Brain pericyte (primary cell): ENCODE measurements around the gene XPNPEP2.
"Not testable (repeated sequence)": the region's sequence is repeated elsewhere in the genome, so short reads cannot be mapped to it uniquely, and the experiment has no call there.

ENCODE experiments used
- DNase-seq: peaks from one replicate; pipeline ENCODE4 v3.0.0-alpha.2; 2012; ENCODE audit warnings: low read depth, low spot score

XPNPEP2 gene

GRCh38 chrX:129719268-129719667 lies 19.5 kb upstream of the XPNPEP2 start:
- no peak for DNase-seq

GRCh38 chrX:129719931-129720530 lies 18.7 kb upstream of the XPNPEP2 start:
- DNase-seq = no peak

GRCh38 chrX:129720741-129721140 lies 18.0 kb upstream of the XPNPEP2 start:
- no peak for DNase-seq

- DNase-seq = no peak
These were observed 17.4 kb upstream of the XPNPEP2 start for GRCh38 chrX:129721414-129721813.

- no peak for DNase-seq
These were observed 16.9 kb upstream of the XPNPEP2 start for GRCh38 chrX:129721870-129722269.

- no peak for DNase-seq
These were observed 15.3 kb upstream of the XPNPEP2 start for GRCh38 chrX:129723511-129723910.

GRCh38 chrX:129724754-129725153 lies 14.0 kb upstream of the XPNPEP2 start:
- DNase-seq = no peak

- DNase-seq = no peak
These were observed 12.3 kb upstream of the XPNPEP2 start for GRCh38 chrX:129726307-129727111.

GRCh38 chrX:129728061-129728460 lies 10.7 kb upstream of the XPNPEP2 start:
- no peak for DNase-seq

GRCh38 chrX:129731228-129731627 lies 7.6 kb upstream of the XPNPEP2 start:
- no peak for DNase-seq

GRCh38 chrX:129732857-129733256 lies 5.9 kb upstream of the XPNPEP2 start:
- DNase-seq = no peak

- DNase-seq = no peak
These were observed 5.4 kb upstream of the XPNPEP2 start for GRCh38 chrX:129733335-129733734.

- DNase-seq = no peak
These were observed 2.3 kb upstream of the XPNPEP2 start for GRCh38 chrX:129736491-129736890.

GRCh38 chrX:129737916-129738315 lies 863 bp upstream of the XPNPEP2 start:
- no peak for DNase-seq

GRCh38 chrX:129739578-129739977 lies 799 bp downstream of the XPNPEP2 start:
- no peak for DNase-seq

GRCh38 chrX:129741880-129742758 lies 3.3 kb downstream of the XPNPEP2 start:
- DNase-seq = no peak

GRCh38 chrX:129742759-129743152 lies 4.0 kb downstream of the XPNPEP2 start:
- not testable (repeated sequence) for DNase-seq

GRCh38 chrX:129743821-129744220 lies 5.0 kb downstream of the XPNPEP2 start:
- DNase-seq = no peak

- DNase-seq = no peak
These were observed 6.1 kb downstream of the XPNPEP2 start for GRCh38 chrX:129744861-129745321.

- no peak for DNase-seq
These were observed 8.0 kb downstream of the XPNPEP2 start for GRCh38 chrX:129746557-129747470.

- no peak for DNase-seq
These were observed 8.8 kb downstream of the XPNPEP2 start for GRCh38 chrX:129747533-129747932.
